HPDE6-E6E7 (cell line): Measurements from ENCODE around the gene UGT1A6.
"Not testable (repeated sequence)": the region's sequence is repeated elsewhere in the genome, so short reads cannot be mapped to it uniquely, and the experiment has no call there.

Experiments
- DNase-seq: peaks from one replicate; pipeline ENCODE4 v3.0.0; 2011; ENCODE audit warnings: missing footprints; ENCODE audit errors: extremely low spot score

The UGT1A6 gene

GRCh38 chr2:233686928-233687327 is 5.8 kb upstream of the UGT1A6 start:
- DNase-seq = no peak

GRCh38 chr2:233688341-233688740 is 4.3 kb upstream of the UGT1A6 start:
- no peak for DNase-seq

- DNase-seq = no peak
Observed at GRCh38 chr2:233689031-233689430, 3.7 kb upstream of the UGT1A6 start.

DNA sequence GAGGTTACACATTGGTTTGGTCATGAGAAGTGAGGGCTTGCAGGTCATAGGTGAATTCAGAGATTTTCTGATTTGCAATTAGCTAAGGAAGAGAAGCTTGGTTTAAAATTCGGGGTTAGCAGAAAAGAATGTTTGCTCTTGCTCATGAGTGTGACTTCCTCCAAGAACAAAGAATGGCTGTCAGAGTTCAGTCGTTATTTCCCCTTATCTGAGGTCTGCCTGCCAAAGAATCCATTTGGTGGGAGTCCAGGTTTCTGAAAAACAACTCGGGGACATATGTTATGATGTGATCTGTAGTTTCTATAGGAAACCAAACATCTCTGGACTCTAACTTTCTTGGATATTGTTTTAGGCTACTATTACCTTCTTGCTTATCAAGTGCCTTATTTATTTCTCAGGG is 3.2 kb upstream of the UGT1A6 start:
- no peak for DNase-seq

DNA sequence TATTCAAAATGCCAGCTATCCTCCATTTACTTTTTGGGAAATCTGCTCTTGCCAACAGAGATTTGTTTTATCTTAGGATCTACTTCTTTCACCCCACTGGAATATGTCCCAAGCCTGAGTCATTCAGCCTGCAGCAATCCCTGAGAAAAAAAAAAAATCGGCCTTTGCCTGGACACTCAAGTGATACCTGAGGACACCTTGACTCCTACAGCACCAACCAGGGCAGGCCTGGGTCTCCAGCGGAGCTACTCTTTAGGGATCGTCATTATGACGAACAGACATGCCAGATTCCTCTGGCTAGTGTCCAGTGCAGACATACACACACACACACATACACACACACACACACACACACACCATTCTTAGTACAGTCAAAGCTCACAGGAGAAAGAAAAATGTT is 2.2 kb upstream of the UGT1A6 start:
- DNase-seq = peak; percentile 74

DNA sequence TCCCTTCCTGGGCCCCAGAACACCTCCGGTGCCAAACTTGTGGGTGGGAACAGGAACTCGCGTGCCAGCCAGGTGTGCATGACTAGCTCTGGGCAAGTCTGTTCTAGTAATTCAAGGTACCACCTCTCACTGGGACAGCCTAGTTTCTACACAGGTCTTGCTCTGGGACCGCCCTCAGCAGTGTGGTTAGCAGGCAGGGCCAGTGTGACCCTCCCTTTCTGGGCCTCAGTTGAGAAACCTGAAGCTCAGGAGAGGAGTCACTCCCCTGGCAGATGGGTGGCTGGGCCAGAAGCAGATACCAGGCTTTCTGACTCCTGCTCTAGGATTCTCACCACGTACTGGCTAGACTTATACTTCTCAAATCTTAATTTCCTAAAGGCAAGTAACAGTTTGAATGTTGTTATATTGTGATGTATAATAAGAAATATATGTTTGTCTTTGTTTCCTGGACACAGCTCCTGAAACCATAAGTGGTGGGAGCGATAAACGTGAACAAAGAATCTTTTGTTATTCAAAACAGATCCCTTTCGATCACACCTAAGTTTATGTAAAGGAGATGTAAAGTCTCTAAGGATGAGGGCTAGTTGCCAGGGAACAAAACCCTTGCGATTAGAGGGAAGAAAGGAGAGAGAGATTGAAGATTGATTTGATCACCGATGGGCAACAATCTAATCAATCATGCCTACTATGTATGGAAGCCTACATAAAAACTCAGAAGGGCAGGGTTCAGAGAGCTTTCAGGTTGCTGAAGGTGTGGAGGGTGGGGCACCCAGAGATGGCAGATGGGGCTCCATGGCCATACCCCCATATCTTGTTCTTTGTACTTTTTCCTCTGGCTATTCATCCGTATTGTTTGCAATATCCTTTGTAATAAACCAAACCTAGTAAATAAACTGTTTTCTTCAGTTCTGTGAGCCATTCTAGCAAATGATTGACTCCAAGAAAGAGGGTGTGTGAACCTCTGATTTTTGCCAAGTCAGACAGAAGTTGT is 952 bp upstream of the UGT1A6 start:
- peak; percentile 97 for DNase-seq

GRCh38 chr2:233693963-233694362 is 1.3 kb downstream of the UGT1A6 start:
- DNase-seq = no peak

GRCh38 chr2:233698740-233699139 is 6.0 kb downstream of the UGT1A6 start:
- DNase-seq = no peak

DNA sequence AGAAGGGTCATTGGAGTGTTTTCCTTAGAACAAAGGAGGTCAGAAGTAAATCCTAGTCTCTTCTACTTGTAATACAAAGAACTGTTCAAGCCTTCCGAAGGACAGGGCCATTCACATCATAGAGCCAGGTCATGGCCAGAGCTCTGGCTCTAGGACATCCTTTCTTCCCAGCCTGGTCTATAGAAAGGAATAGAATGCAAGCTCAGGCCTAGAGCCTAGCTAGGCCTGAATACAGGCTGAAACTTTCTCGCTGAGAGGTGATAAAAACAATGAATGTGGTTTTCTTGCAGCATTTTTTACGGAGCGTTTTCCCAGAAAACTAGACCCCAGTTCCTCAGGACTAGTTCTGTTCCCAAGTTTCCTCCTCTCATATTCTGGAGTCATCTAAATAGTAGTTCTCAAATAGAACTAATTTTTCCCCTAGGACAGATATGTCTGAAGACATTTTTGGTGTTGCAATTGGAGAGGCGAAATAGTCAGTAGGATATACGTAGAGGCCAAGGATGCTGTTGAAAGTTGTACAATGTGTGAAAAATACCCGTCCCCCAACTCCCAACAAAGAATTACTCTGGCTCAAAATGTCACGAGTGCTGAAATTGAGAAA is 6.8 kb downstream of the UGT1A6 start:
- DNase-seq = no peak

GRCh38 chr2:233700028-233700635 is 7.4 kb downstream of the UGT1A6 start:
- no peak for DNase-seq

DNA sequence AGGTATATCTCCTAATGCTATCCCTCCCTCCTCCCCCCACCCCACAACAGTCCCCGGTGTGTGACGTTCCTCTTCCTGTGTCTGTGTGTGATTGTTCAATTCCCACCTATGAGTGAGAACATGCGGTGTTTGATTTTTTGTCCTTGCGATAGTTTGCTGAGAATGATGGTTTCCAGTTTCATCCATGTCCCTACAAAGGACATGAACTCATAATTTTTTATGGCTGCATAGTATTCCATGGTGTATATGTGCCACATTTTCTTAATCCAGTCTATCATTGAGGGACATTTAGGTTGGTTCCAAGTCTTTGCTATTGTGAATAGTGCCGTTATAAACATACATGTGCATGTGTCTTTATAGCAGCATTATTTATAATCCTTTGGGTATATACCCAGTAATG is 8.2 kb downstream of the UGT1A6 start:
- DNase-seq = not testable (repeated sequence)

DNA sequence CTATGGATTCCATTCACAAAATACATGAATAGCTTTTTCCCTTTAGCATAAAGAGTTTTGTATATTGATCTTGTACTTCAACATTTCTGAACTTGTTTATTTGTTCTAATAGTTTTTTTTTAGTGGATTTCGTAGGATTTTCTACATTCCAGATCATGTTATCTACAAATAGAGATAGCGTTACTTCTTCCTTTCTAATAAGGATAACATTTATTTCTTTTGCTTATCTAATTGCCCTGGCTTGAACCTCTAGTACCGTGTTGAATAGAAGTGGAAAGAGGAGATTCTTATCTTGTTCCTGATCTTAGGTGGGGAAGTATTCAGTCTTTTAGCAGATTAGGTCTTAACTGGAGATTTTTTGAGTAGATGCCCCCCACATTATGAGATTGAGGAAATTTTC is 9.5 kb downstream of the UGT1A6 start:
- DNase-seq = no peak

DNA sequence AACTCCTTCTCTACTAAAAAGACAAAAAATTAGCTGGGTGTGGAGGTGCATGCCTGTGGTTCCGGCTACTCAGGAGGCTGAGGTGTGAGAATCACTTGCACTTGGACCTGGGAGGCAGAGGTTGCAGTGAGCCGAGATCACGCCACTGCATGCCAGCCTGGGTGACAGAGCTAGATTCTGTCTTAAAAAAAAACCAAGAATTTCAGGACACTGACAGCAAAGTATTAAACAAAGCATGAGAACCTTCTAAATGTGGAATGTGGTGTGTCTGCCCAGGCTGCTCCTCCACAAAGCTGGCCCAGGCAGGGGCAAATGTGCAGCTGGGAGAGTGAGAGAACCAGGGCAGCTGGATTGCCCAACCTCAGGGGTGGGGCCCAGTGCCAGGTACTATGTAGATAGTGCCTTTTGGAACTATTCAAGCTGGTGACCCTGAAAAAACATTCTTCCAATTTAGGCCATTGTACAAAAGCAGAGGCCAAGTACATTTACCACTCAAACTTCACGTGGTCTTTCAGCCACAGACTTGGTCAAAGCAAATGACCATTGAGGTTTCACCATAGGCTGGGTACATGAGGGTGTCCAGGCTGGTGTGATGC is 13.3 kb downstream of the UGT1A6 start:
- DNase-seq = no peak

DNA sequence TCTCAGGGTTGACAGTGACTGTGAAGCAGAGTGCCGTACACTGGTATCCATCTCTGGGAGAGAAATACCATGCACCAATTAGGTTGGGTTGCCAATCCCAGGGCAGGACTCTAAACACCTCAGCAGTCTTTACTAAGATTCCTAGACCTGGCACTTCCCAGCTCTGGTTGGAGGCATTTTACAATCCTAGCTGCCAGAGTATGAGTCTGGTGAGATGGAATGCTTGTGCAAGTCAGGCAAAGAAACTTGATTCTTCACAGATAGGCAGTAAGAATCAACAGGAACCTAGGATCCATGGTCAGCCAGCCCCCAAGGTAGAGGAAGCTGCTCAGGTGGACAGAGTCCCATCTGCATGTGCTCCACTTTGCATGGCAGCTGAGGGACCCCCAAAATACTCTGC is 14.0 kb downstream of the UGT1A6 start:
- DNase-seq = no peak

DNA sequence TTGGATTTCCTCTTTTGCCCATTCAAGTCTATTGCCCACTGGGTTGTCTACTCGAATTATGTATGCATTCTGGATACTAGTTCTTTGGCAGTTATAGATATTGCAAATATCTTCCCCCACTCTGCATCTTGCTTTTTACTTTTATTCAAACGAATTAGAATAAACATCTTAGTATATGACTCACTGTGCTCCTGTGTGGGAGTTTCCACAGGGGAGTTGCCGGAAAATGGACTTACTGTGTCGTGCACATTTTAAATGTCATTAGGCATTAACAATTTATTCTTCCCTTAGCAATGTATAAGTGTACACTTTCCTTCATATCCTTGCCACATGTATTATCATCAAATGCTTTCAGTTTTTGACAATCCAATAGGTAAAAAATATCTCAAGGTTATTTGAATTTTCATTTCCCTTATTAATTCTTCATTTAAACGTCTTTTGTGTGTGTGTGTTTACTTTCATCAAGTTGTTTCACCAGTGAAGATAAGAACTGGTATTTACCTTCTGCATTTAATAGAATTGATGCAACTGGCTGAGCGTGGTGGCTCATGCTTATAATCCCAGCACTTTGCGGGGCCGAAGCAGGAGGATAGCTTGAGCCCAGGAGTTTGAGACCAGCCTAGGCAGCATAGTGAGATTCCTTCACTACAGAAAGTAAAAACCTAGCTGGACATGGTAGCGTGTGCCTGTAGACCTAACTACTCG is 15.4 kb downstream of the UGT1A6 start:
- no peak for DNase-seq

GRCh38 chr2:233708942-233709341 is 16.3 kb downstream of the UGT1A6 start:
- no peak for DNase-seq

- DNase-seq = peak; percentile 63
Observed at GRCh38 chr2:233711312-233712008, 18.8 kb downstream of the UGT1A6 start.

- DNase-seq = no peak
Observed at GRCh38 chr2:233712611-233713261, 20.0 kb downstream of the UGT1A6 start, which contains the start of gene UGT1A5. TSS of gene UGT1A5 (plus strand) at chr2:233712907. CDS start at chr2:233712992, 85 bp downstream.

DNA sequence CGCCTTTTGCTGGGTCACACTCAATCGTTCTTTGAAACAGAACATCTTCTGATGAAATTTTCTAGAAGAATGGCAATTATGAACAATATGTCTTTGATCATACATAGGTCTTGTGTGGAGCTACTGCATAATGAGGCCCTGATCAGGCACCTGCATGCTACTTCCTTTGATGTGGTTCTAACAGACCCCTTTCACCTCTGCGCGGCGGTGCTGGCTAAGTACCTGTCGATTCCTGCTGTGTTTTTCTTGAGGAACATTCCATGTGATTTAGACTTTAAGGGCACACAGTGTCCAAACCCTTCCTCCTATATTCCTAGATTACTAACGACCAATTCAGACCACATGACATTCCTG is 20.5 kb downstream of the UGT1A6 start:
- DNase-seq = no peak

- DNase-seq = no peak
Observed at GRCh38 chr2:233714121-233714520, 21.4 kb downstream of the UGT1A6 start.

GRCh38 chr2:233718552-233718951 is 25.9 kb downstream of the UGT1A6 start, which contains the start of gene UGT1A4:
TSS of gene UGT1A4 (plus strand) at chr2:233718736. CDS start at chr2:233718821, 85 bp downstream.
- DNase-seq = no peak
